Vagina (tissue), 2 donors: ENCODE data around the gene CNST. TPM values are rescaled to one million over a fixed set of nuclear protein-coding genes. Genes with fewer than 3 reads are reported as not detected.

Experiments
- DNase-seq, 2 donors: peaks; one replicate each; pipeline ENCODE4 v3.0.0-alpha.2; 2017; ENCODE audit errors: extremely low spot score in 2 of 2
- H3K27ac ChIP-seq: fragments of 200-600 bp; sonication (generic); one replicate; pipeline ENCODE4 v1.5.1; 2019
- H3K27me3 ChIP-seq: fragments of 200-600 bp; sonication (generic); one replicate; pipeline ENCODE4 v1.5.1; 2019
- H3K36me3 ChIP-seq, 2 donors: fragments of 200-600 bp; sonication (generic); one replicate each; pipeline ENCODE4 v1.5.1; 2017 to 2019
- H3K4me1 ChIP-seq: fragments of 200-600 bp; sonication (generic); one replicate; pipeline ENCODE4 v1.5.1; 2019
- H3K4me3 ChIP-seq, 2 donors: fragments of 200-600 bp; sonication (generic); 1 replicate in 1 of 2; 2 replicates in 1 of 2; pipeline ENCODE4 v1.5.1; 2016 to 2019
- H3K9me3 ChIP-seq: fragments of 200-600 bp; sonication (generic); one replicate; pipeline ENCODE4 v1.5.1; 2019
- POLR2A ChIP-seq, 2 donors: fragments of 450-650 bp; IDR thresholded peaks; one replicate each; pipeline ENCODE4 v1.6.1; 2017; ENCODE audit warnings: antibody characterized with exemption in 2 of 2, mild to moderate bottlenecking in 2 of 2, moderate library complexity in 2 of 2
- POLR2AphosphoS5 ChIP-seq, 2 donors: sonication (generic); formaldehyde crosslinking; IDR thresholded peaks; one replicate each; pipeline ENCODE4 v1.9.0; 2017; ENCODE audit warnings: antibody characterized with exemption in 2 of 2, mild to moderate bottlenecking in 2 of 2, low read depth in 1 of 2; ENCODE audit not compliant: insufficient read depth in 1 of 2
- intact Hi-C: fragments of 100-400 bp; cut with DNase I; formaldehyde crosslinking; loops from one replicate; pipeline ENCODE4 v1.15.1; 2023
- total RNA-seq: library from RNA; depleted of rRNA; stranded (reverse); fragments of >200 nt; gene quantifications from one replicate; pipeline ENCODE4 v1.2.3, GENCODE V29; 2016
- TF ChIP-seq, protein P1 (sequence below), 3 experiments: fragments of 450-650 bp in 2 of 3; fragments of 200-600 bp in 1 of 3; sonication (generic) in 1 of 3; IDR thresholded peaks; one replicate each; pipeline ENCODE4 v1.5.1; 2017 to 2019; ENCODE audit warnings: antibody characterized with exemption in 3 of 3, mild to moderate bottlenecking in 2 of 3, moderate library complexity in 2 of 3

The CNST gene
- total RNA-seq, 1 donor from 2014 or later: 20.6 TPM

GRCh38 chr1:246591047-246591446 lies 24.8 kb downstream of the CNST start:
- Histone ChIP-seq H3K27ac (no peak overlapping the region), H3K27me3 (no peaks in the 10 kb centered on the region), H3K9me3 (no peaks in the 10 kb centered on the region), H3K4me3 (no peak overlapping the region), H3K36me3 (peaks cover 0 to 7% of the 10 kb centered on the region in 2 donors), H3K4me1 (peaks cover 53% of the 10 kb centered on the region)
- DNase-seq: no peak
- no peak for TF ChIP-seq POLR2A (IDR thresholded peaks at IDR 0.05)
- TF ChIP-seq, protein P1, sequence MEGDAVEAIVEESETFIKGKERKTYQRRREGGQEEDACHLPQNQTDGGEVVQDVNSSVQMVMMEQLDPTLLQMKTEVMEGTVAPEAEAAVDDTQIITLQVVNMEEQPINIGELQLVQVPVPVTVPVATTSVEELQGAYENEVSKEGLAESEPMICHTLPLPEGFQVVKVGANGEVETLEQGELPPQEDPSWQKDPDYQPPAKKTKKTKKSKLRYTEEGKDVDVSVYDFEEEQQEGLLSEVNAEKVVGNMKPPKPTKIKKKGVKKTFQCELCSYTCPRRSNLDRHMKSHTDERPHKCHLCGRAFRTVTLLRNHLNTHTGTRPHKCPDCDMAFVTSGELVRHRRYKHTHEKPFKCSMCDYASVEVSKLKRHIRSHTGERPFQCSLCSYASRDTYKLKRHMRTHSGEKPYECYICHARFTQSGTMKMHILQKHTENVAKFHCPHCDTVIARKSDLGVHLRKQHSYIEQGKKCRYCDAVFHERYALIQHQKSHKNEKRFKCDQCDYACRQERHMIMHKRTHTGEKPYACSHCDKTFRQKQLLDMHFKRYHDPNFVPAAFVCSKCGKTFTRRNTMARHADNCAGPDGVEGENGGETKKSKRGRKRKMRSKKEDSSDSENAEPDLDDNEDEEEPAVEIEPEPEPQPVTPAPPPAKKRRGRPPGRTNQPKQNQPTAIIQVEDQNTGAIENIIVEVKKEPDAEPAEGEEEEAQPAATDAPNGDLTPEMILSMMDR (IDR thresholded peaks at IDR 0.05): no peak
- no peak for TF ChIP-seq POLR2AphosphoS5 (IDR thresholded peaks at IDR 0.05; ENCODE audit: insufficient read depth in 1 of 2, low read depth in 1 of 2)
- intact Hi-C loops: no loop called here

DNA sequence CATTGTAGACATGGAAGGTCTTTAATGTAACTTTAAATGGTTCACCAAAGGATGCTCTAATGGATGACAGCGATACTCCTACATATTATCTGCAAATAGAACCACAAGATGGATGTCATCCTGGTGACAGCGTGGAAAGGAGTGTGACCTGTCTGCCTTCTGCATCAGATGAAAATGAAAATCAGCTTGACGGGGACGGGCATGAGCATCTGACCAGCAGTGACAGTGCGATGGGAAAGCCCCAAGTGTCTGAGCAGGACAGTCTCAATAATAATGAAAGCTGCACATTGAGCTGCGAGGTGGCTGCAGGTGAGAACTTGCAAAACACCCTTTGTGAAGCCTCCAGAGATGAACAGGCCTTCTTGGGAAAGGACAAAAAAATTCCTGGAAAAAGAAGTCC lies 25.2 kb downstream of the CNST start:
- intact Hi-C loops: no loop called here
- no peak for DNase-seq
- Histone ChIP-seq H3K9me3 (no peaks in the 10 kb centered on the region), H3K27ac (no peak overlapping the region), H3K4me1 (peaks cover 56% of the 10 kb centered on the region), H3K4me3 (no peak overlapping the region), H3K27me3 (no peaks in the 10 kb centered on the region), H3K36me3 (peaks cover 0 to 7% of the 10 kb centered on the region in 2 donors)
- TF ChIP-seq, protein P1 (IDR thresholded peaks at IDR 0.05): no peak
- TF ChIP-seq POLR2A (IDR thresholded peaks at IDR 0.05) (no peak), POLR2AphosphoS5 (IDR thresholded peaks at IDR 0.05; ENCODE audit: insufficient read depth in 1 of 2, low read depth in 1 of 2) (no peak)

- Histone ChIP-seq H3K27ac (no peak overlapping the region), H3K4me1 (peaks cover 59% of the 10 kb centered on the region)
- intact Hi-C loops: no loop called here
Measured at GRCh38 chr1:246591958-246592357, 25.7 kb downstream of the CNST start.

GRCh38 chr1:246592695-246593094 lies 26.4 kb downstream of the CNST start:
- Histone ChIP-seq H3K9me3 (no peaks in the 10 kb centered on the region), H3K27ac (no peak overlapping the region), H3K4me3 (no peak overlapping the region), H3K36me3 (peaks cover 0 to 7% of the 10 kb centered on the region in 2 donors), H3K4me1 (peaks cover 57% of the 10 kb centered on the region), H3K27me3 (no peaks in the 10 kb centered on the region)
- intact Hi-C loops: no loop called here
- no peak for DNase-seq
- TF ChIP-seq, protein P1 (IDR thresholded peaks at IDR 0.05): no peak
- no peak for TF ChIP-seq POLR2A (IDR thresholded peaks at IDR 0.05)
- TF ChIP-seq POLR2AphosphoS5 (IDR thresholded peaks at IDR 0.05; ENCODE audit: insufficient read depth in 1 of 2, low read depth in 1 of 2): no peak

More at GRCh38 chr1:246591958-246592357, 25.7 kb downstream of the CNST start:
- no peaks in the 10 kb centered on the region for H3K27me3 ChIP-seq
- no peaks in the 10 kb centered on the region for H3K9me3 ChIP-seq
- TF ChIP-seq, protein P1 (IDR thresholded peaks at IDR 0.05): no peak
- no peak for TF ChIP-seq POLR2A (IDR thresholded peaks at IDR 0.05)
- TF ChIP-seq POLR2AphosphoS5 (IDR thresholded peaks at IDR 0.05; ENCODE audit: insufficient read depth in 1 of 2, low read depth in 1 of 2): no peak
- peaks cover 0 to 7% of the 10 kb centered on the region in 2 donors for H3K36me3 ChIP-seq
- H3K4me3 ChIP-seq: no peak overlapping the region
- DNase-seq: no peak

DNA sequence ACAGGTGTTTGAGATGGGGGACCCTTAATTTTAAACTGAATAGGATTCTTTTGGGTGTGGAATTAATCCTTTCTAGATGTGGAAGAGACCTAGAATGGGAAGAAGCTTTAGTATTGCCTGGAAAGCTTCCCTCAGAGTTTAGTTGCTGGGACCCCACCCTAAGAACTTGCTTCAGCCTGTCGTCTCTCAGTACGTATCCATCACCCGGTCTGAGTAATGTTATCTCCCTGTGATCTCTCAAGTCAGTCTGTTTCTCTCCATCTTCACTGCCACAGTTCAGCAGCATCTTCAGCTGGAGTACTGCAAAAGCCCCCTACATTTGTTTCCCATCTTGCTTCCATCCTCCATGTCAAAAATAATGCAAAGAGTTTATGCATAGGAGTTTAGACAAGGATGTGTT lies 28.9 kb downstream of the CNST start:
- DNase-seq: no peak
- intact Hi-C loops: no loop called here
- Histone ChIP-seq H3K27me3 (no peaks in the 10 kb centered on the region), H3K27ac (no peak overlapping the region), H3K36me3 (peaks cover 0 to 7% of the 10 kb centered on the region in 2 donors), H3K4me3 (no peak overlapping the region), H3K4me1 (peaks cover 48% of the 10 kb centered on the region), H3K9me3 (no peaks in the 10 kb centered on the region)
- no peak for TF ChIP-seq POLR2AphosphoS5 (IDR thresholded peaks at IDR 0.05; ENCODE audit: insufficient read depth in 1 of 2, low read depth in 1 of 2)
- TF ChIP-seq, protein P1 (IDR thresholded peaks at IDR 0.05): no peak
- TF ChIP-seq POLR2A (IDR thresholded peaks at IDR 0.05): no peak
